ENCODE results near the gene ID2. TPM values are rescaled to one million over a fixed set of nuclear protein-coding genes. Genes with fewer than 3 reads are reported as not detected.

Gene ID2
- total and polyA plus RNA-seq, 2 of the 13 experiments (the other 11 are each of a cell fraction or from before 2014, with no cell fraction given), result 214 to 719 TPM

GRCh38 chr2:8656160-8656641, 25.7 kb upstream of the ID2 start (continued):
- TF ChIP-seq IKZF1 (IDR thresholded peaks at IDR 0.05) (no peak), GLMP (CRISPR knock-in tag; IDR thresholded peaks at IDR 0.05; ENCODE audit: borderline replicate concordance) (no peak), WIZ (CRISPR knock-in tag; IDR thresholded peaks at IDR 0.05) (0 out of 2 replicates have a peak, but pooled peaks have one; percentile 49), ZNF451 (CRISPR knock-in tag; IDR thresholded peaks at IDR 0.05) (no peak), ZNF770 (CRISPR knock-in tag; IDR thresholded peaks at IDR 0.05) (no peak), ZNF496 (CRISPR knock-in tag; IDR thresholded peaks at IDR 0.05; ENCODE audit: insufficient replicate concordance) (no peak), PHF5A (CRISPR knock-in tag; IDR thresholded peaks at IDR 0.05; ENCODE audit: low read depth, unreplicated experiment) (peak; percentile 69), ATF1 (CRISPR knock-in tag; IDR thresholded peaks at IDR 0.05) (peak; percentile 38; the same call in 1 of the 2 replicates), HBP1 (CRISPR knock-in tag; IDR thresholded peaks at IDR 0.05; ENCODE audit: low read depth) (0 out of 2 replicates have a peak, but pooled peaks have one; percentile 38), MXD1 (CRISPR knock-in tag; IDR thresholded peaks at IDR 0.05) (no peak), GLI4 (CRISPR knock-in tag; IDR thresholded peaks at IDR 0.05; ENCODE audit: borderline replicate concordance) (no peak), ARNT2 (CRISPR knock-in tag; IDR thresholded peaks at IDR 0.05; ENCODE audit: low read depth) (0 out of 2 replicates have a peak, but pooled peaks have one; percentile 40), ZNF335 (CRISPR knock-in tag; IDR thresholded peaks at IDR 0.05) (no peak), MAFF (IDR thresholded peaks at IDR 0.05; ENCODE audit: low read depth, low read length) (peak; percentile 60), E2F1 (CRISPR knock-in tag; IDR thresholded peaks at IDR 0.05) (no peak), U2AF1 (optimal IDR thresholded peaks at IDR 0.05; ENCODE audit: low read depth, low read length) (no peak), CHD4 (IDR thresholded peaks at IDR 0.05; ENCODE audit: borderline replicate concordance, low read length) (no peak), ZNF20 (CRISPR knock-in tag; IDR thresholded peaks at IDR 0.05) (no peak), LBX2 (CRISPR knock-in tag; IDR thresholded peaks at IDR 0.05; ENCODE audit: borderline replicate concordance) (no peak), SRSF9 (IDR thresholded peaks at IDR 0.05; ENCODE audit: borderline replicate concordance, insufficient read depth, low read depth, low read length, poor library complexity, severe bottlenecking) (no peak), ARID2 (CRISPR knock-in tag; IDR thresholded peaks at IDR 0.05; ENCODE audit: borderline replicate concordance) (no peak), MLX (CRISPR knock-in tag; IDR thresholded peaks at IDR 0.05) (no peak; the same call in 1 of the 2 replicates)

All from HepG2 (cell line).